HEK293T (cell line): Measurements from ENCODE around the gene AGMO.

Experiments
- ARNT ChIP-seq: fragments of 450-650 bp; IDR thresholded peaks from 2 replicates; pipeline ENCODE4 v1.6.1; 2017; ENCODE audit warnings: mild to moderate bottlenecking
- BHLHE40 ChIP-seq: fragments of 450-650 bp; IDR thresholded peaks from 2 replicates; pipeline ENCODE4 v1.6.1; 2016; ENCODE audit warnings: mild to moderate bottlenecking, moderate library complexity, borderline replicate concordance
- CTBP1 ChIP-seq: fragments of 450-650 bp; IDR thresholded peaks from 2 replicates; pipeline ENCODE4 v1.6.1; 2016; ENCODE audit warnings: borderline replicate concordance
- ELF4 ChIP-seq: fragments of 450-650 bp; IDR thresholded peaks from 2 replicates; pipeline ENCODE4 v1.6.1; 2017; ENCODE audit warnings: antibody characterized with exemption
- FOXA1 ChIP-seq: fragments of 450-650 bp; IDR thresholded peaks from 2 replicates; pipeline ENCODE4 v1.6.1; 2016; ENCODE audit warnings: mild to moderate bottlenecking
- FOXK2 ChIP-seq: fragments of 450-650 bp; IDR thresholded peaks from 2 replicates; pipeline ENCODE4 v1.6.1; 2016; ENCODE audit warnings: mild to moderate bottlenecking
- HDGF ChIP-seq: fragments of 450-650 bp; IDR thresholded peaks from 2 replicates; pipeline ENCODE4 v1.6.1; 2017; ENCODE audit warnings: antibody characterized with exemption, borderline replicate concordance
- LEF1 ChIP-seq: fragments of 450-650 bp; IDR thresholded peaks from 2 replicates; pipeline ENCODE4 v1.6.1; 2017; ENCODE audit warnings: mild to moderate bottlenecking, borderline replicate concordance
- NFRKB ChIP-seq: fragments of 450-650 bp; IDR thresholded peaks from 2 replicates; pipeline ENCODE4 v1.6.1; 2016; ENCODE audit warnings: mild to moderate bottlenecking, moderate library complexity
- SUZ12 ChIP-seq: fragments of 450-650 bp; IDR thresholded peaks from 2 replicates; pipeline ENCODE4 v1.6.1; 2016; ENCODE audit warnings: mild to moderate bottlenecking
- TARDBP ChIP-seq: fragments of 450-650 bp; IDR thresholded peaks from 2 replicates; pipeline ENCODE4 v1.6.1; 2016
- TF ChIP-seq, protein P1 (sequence below): fragments of 450-650 bp; IDR thresholded peaks from 2 replicates; pipeline ENCODE4 v1.6.1; 2016

DNA sequence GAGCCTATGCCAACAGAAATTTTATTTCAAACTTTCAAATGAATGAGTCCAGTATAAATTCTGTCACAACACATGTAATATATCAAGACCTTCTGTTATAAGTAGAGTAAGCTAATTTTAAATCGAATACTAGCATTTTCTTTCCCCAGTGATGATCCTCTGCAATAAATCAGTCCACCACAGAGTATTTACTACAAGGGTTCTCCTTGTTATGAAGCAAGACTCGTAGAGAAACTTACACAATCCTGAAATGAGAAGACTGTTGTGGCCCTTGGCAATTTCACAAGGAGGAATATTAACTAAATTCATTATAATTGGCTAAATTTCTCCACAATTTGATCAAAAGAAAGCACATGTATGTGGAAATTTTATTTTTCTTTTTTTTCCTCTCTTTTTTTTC lies 346.8 kb downstream of the AGMO start:
- TF ChIP-seq, protein P1, sequence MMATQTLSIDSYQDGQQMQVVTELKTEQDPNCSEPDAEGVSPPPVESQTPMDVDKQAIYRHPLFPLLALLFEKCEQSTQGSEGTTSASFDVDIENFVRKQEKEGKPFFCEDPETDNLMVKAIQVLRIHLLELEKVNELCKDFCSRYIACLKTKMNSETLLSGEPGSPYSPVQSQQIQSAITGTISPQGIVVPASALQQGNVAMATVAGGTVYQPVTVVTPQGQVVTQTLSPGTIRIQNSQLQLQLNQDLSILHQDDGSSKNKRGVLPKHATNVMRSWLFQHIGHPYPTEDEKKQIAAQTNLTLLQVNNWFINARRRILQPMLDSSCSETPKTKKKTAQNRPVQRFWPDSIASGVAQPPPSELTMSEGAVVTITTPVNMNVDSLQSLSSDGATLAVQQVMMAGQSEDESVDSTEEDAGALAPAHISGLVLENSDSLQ: no peak
- TF ChIP-seq BHLHE40 (no peak), FOXK2 (no peak), ELF4 (no peak), TARDBP (no peak), ARNT (no peak), NFRKB (no peak), CTBP1 (no peak), HDGF (no peak), SUZ12 (no peak), LEF1 (no peak), FOXA1 (no peak)
